ENCODE results near the gene HNRNPD.

- TF ChIP-seq CTCF (IDR thresholded peaks at IDR 0.05) (no peak), ZFX (IDR thresholded peaks at IDR 0.05; ENCODE audit: borderline replicate concordance) (no peak)
These were observed 14.9 kb downstream of the HNRNPD start for GRCh38 chr4:82358847-82359246.
